Uterus (tissue), 4 donors: Measurements from ENCODE around the gene SHH. TPM values are rescaled to one million over a fixed set of nuclear protein-coding genes. Genes with fewer than 3 reads are reported as not detected.

Experiments
- DNase-seq, 2 donors: peaks; one replicate each; pipeline ENCODE4 v3.0.0-alpha.2; 2019 to 2020
- H3K27ac ChIP-seq, 2 donors: fragments of 200-600 bp; sonication (generic); 1 replicate in 1 of 2; 2 replicates in 1 of 2; pipeline ENCODE4 v1.5.1; 2016 to 2018
- H3K27me3 ChIP-seq, 2 donors: fragments of 200-600 bp; sonication (generic); one replicate each; pipeline ENCODE4 v1.5.1; 2018 to 2019; ENCODE audit warnings: control low read depth in 1 of 2
- H3K36me3 ChIP-seq, 2 donors: fragments of 200-600 bp; sonication (generic); one replicate each; pipeline ENCODE4 v1.5.1; 2019; ENCODE audit warnings: control low read depth in 1 of 2
- H3K4me1 ChIP-seq, 2 donors: fragments of 200-600 bp; sonication (generic); one replicate each; pipeline ENCODE4 v1.5.1; 2018 to 2019; ENCODE audit warnings: control low read depth in 1 of 2
- H3K4me3 ChIP-seq, 2 donors: fragments of 200-600 bp; sonication (generic); 1 replicate in 1 of 2; 2 replicates in 1 of 2; pipeline ENCODE4 v1.5.1; 2018 to 2019; ENCODE audit warnings: mild to moderate bottlenecking in 1 of 2
- H3K9me3 ChIP-seq, 2 donors: fragments of 200-600 bp; sonication (generic); one replicate each; pipeline ENCODE4 v1.5.1; 2019; ENCODE audit warnings: control low read depth in 1 of 2
- CTCF ChIP-seq, 4 experiments: fragments of 200-600 bp in 2 of 4; fragments of 450-650 bp in 2 of 4; sonication (generic) in 2 of 4; IDR thresholded peaks; one replicate each; pipeline ENCODE4 v1.5.1; 2016 to 2019; ENCODE audit warnings: antibody characterized with exemption in 4 of 4, mild to moderate bottlenecking in 2 of 4, moderate library complexity in 1 of 4
- POLR2A ChIP-seq, 2 donors: fragments of 450-650 bp; IDR thresholded peaks; one replicate each; pipeline ENCODE4 v1.6.1; 2016; ENCODE audit warnings: antibody characterized with exemption in 2 of 2, mild to moderate bottlenecking in 1 of 2, moderate library complexity in 1 of 2
- intact Hi-C: fragments of 100-400 bp; cut with DNase I; formaldehyde crosslinking; loops from one replicate; pipeline ENCODE4 v1.15.1; 2023; ENCODE audit warnings: low total_unique reads
- total RNA-seq, 4 donors: library from RNA; depleted of rRNA in 3 of 4; stranded (reverse); fragments of >200 nt in 3 of 4; gene quantifications; one replicate each; pipeline versions ENCODE4 v1.1.0 to v1.2.4, GENCODE V29; 2014 to 2023
- donor health status: DM: yes; HTN: yes; CAD: no.

SHH gene
- total RNA-seq, 4 donors from 2014 or later, result 0.62 TPM; not detected in 3

- no peaks in the 10 kb centered on the region for H3K9me3 ChIP-seq
- no peaks in the 10 kb centered on the region for H3K27me3 ChIP-seq
- no peaks in the 10 kb centered on the region for H3K36me3 ChIP-seq
- H3K4me3 ChIP-seq, result no peak overlapping the region
- TF ChIP-seq POLR2A (IDR thresholded peaks at IDR 0.05) (no peak), CTCF (IDR thresholded peaks at IDR 0.05) (no peak)
- no peak for DNase-seq
- no peaks in the 10 kb centered on the region for H3K4me1 ChIP-seq
- intact Hi-C loops, result no loop called here
- H3K27ac ChIP-seq, result no peak overlapping the region
Observed at GRCh38 chr7:155846936-155847335, 34.7 kb upstream of the SHH start.

- H3K36me3 ChIP-seq, result no peaks in the 10 kb centered on the region
- intact Hi-C loops, result no loop called here
- no peak for TF ChIP-seq POLR2A (IDR thresholded peaks at IDR 0.05)
- no peak for TF ChIP-seq CTCF (IDR thresholded peaks at IDR 0.05)
- no peaks in the 10 kb centered on the region for H3K27me3 ChIP-seq
- DNase-seq, result no peak
- no peak overlapping the region for H3K27ac ChIP-seq
- H3K4me3 ChIP-seq, result no peak overlapping the region
- H3K9me3 ChIP-seq, result no peaks in the 10 kb centered on the region
- H3K4me1 ChIP-seq, result no peaks in the 10 kb centered on the region
Observed at GRCh38 chr7:155846156-155846555, 33.9 kb upstream of the SHH start.

GRCh38 chr7:155845226-155845625 is 33.0 kb upstream of the SHH start:
- no peak for DNase-seq
- TF ChIP-seq CTCF (IDR thresholded peaks at IDR 0.05) (no peak), POLR2A (IDR thresholded peaks at IDR 0.05) (no peak)
- intact Hi-C loops, result no loop called here
- H3K27ac ChIP-seq, result no peak overlapping the region
- no peaks in the 10 kb centered on the region for H3K36me3 ChIP-seq
- no peak overlapping the region for H3K4me3 ChIP-seq
- H3K4me1 ChIP-seq, result no peaks in the 10 kb centered on the region
- H3K9me3 ChIP-seq, result no peaks in the 10 kb centered on the region
- no peaks in the 10 kb centered on the region for H3K27me3 ChIP-seq

- H3K27me3 ChIP-seq, result no peaks in the 10 kb centered on the region
Observed at GRCh38 chr7:155844526-155844925, 32.3 kb upstream of the SHH start.

GRCh38 chr7:155844019-155844453 is 31.8 kb upstream of the SHH start:
- intact Hi-C loops, result no loop called here
- Histone ChIP-seq H3K4me1 (no peaks in the 10 kb centered on the region), H3K9me3 (no peaks in the 10 kb centered on the region), H3K4me3 (no peak overlapping the region), H3K36me3 (no peaks in the 10 kb centered on the region), H3K27me3 (no peaks in the 10 kb centered on the region), H3K27ac (no peak overlapping the region)
- no peak for DNase-seq
- TF ChIP-seq CTCF (IDR thresholded peaks at IDR 0.05), result no peak
- TF ChIP-seq POLR2A (IDR thresholded peaks at IDR 0.05), result no peak

More at GRCh38 chr7:155844526-155844925, 32.3 kb upstream of the SHH start:
- Histone ChIP-seq H3K36me3 (no peaks in the 10 kb centered on the region), H3K9me3 (no peaks in the 10 kb centered on the region), H3K4me3 (no peak overlapping the region), H3K4me1 (no peaks in the 10 kb centered on the region), H3K27ac (no peak overlapping the region)
- intact Hi-C loops, result no loop called here
- no peak for DNase-seq
- TF ChIP-seq CTCF (IDR thresholded peaks at IDR 0.05) (no peak), POLR2A (IDR thresholded peaks at IDR 0.05) (no peak)
